GM21576 (cell line): ENCODE data around the gene GREB1.
"Not testable (repeated sequence)": the region's sequence is repeated elsewhere in the genome, so short reads cannot be mapped to it uniquely, and the experiment has no call there.

Source experiments
- ATAC-seq: cut with Tn5 transposase; IDR thresholded peaks from one replicate; pipeline ENCODE4 v1.9.1; 2021; ENCODE audit warnings: mild to moderate bottlenecking, moderate library complexity; ENCODE audit not compliant: unreplicated experiment

GREB1 gene

DNA sequence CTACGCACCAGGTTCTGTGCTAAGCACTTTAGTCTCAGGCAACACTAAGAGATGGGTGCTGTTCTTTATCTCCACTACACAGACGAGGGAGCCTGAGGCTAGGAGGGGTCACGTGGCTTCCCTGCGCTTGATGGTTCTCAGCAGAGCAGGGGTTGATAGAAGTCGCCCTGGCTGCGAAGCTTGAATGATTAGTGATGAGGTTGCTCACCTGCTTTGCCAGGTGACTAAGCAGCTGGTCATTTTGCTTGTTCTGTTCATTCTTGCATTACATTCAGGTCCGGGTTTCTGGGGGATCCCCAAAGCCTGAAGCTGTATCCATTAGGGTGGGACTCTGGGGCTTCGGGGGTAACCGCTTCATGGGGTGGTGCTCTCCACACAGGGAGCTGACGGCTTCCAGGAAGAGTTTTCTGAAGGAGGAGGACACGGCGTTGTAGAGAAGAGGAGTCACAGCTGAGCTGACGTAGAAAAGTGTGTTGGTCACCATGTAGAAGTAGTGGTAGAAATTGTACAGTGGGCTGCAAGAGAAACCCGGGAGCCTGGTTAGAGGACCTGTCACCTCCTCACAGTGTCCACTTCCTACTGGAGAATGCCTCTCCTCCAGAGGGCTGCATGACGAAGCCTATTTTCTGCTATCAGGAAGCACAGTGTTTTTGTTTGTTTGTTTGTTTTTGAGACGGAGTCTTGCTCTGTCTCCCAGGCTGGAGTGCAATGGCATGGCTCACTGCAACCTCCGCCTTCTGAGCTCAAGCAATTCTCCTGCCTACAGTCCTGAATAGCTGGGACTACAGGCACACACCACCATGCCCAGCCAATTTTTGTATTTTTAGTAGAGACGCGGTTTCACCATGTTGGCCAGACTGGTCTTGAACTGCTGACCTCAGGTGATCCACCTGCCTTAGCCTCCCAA lies 124.6 kb downstream of the GREB1 start:
- no peak for ATAC-seq

DNA sequence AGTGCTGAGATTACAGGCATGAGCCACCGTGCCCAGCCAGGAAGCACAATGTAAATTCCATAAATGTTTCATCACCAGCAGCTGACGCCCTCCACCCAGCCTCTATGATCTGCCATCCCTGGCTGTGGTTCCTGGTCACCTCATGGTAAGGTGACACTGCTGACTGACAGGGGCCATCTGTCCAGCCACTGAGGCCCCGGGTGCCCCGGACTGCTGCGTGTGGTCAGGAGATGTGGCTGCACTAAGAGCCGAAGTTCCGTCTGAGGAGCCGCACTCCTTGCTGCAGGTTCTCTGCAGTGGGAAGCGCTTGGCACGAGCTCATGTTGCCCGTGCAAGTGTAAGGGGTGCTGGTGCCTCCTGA lies 125.2 kb downstream of the GREB1 start:
- ATAC-seq: no peak

DNA sequence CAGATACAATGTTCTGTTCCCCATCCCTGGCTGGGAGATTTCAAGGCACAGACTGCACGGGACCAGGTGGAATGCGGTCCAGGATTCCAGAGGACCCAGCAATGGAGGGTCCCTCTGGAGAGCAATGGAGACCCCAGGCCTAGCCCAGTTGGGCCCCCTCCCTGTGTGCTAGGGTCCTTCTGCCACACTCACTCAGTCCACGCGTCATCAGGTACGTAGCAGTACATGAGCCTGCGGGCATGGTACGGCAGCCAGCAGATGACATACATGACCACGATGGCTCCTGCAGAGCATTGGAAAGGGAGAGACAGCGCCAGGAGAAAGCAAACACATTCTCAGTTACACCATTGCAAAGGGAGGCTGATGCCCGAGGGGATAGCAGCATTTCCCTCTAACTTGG lies 126.0 kb downstream of the GREB1 start:
- ATAC-seq: no peak

- ATAC-seq: not testable (repeated sequence)
These were observed 126.6 kb downstream of the GREB1 start for GRCh38 chr2:11660396-11660795.

- no peak for ATAC-seq
These were observed 128.1 kb downstream of the GREB1 start for GRCh38 chr2:11661891-11662435.

GRCh38 chr2:11662882-11663281 lies 129.0 kb downstream of the GREB1 start:
- no peak for ATAC-seq

GRCh38 chr2:11663427-11663826 lies 129.6 kb downstream of the GREB1 start:
- ATAC-seq: no peak

GRCh38 chr2:11665028-11665427 lies 131.2 kb downstream of the GREB1 start:
- ATAC-seq: no peak

DNA sequence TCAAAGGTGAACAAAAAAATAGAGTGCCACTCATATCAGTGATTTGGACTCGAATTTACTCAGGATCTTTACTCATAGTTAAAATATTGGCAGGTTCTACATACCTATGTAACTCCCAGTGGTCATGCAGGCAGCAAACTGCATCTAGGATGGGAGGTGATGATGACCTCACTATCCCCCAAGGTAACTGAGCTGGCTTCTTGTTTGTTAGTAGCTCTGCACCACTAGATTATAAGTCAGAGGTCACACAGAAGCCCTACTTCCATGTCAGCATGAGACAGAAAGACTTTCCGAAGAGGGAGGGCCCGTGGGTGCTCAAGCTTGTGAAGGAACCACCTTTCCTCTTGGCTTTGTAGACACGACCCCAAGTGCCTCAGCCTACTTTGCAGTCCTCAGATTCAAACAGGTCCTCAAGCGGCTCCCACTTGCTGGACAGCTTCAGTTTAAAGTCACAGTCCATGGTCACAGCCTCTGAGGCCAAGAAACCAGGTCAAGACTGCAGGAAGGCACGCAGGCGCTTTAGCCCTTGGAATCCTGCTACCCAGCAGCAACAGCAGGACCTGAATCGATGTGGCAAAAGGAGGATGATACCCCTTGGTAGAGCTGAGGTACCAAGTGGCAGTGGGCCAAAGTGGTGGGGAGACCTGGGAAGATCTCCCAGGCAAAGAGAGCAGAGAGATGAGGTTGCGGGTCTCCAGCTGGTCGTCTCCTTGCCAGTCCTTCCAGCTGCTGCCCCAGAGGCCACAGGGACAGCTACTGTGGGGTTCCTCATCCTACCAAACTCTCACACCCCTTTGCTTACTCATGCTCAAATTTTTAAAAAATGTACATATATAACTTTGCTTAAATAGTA lies 131.9 kb downstream of the GREB1 start:
- no peak for ATAC-seq

GRCh38 chr2:11667194-11667593 lies 133.3 kb downstream of the GREB1 start:
- ATAC-seq: no peak

GRCh38 chr2:11667866-11668637 lies 134.2 kb downstream of the GREB1 start:
- ATAC-seq: no peak

GRCh38 chr2:11669454-11670291 lies 135.8 kb downstream of the GREB1 start, which contains the start of gene NTSR2:
TSS of gene NTSR2 (minus strand) at chr2:11670195. CDS start at chr2:11670129, 66 bp downstream.
- ATAC-seq: no peak

DNA sequence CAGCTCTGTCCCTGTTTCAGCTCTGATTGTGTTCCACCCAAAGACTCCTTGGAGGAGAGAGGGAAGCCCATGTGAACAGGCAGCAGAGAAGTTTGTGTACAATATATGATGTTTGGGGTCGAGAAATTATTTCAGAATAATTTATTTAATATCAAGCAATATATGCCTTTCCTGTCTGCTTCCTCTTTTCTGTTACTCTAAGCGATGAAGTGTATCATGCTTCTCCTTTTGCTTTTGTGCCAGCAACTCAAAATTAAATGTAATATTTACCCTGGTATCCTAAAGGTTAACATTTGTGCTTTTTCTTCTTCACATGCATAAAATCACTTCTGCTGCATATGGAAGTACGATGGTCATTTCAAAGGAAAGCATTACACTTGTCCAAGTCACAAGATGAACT lies 138.6 kb downstream of the GREB1 start:
- no peak for ATAC-seq

GRCh38 chr2:11674983-11675382 lies 141.1 kb downstream of the GREB1 start:
- ATAC-seq: no peak

- no peak for ATAC-seq
These were observed 141.7 kb downstream of the GREB1 start for GRCh38 chr2:11675423-11676112.

DNA sequence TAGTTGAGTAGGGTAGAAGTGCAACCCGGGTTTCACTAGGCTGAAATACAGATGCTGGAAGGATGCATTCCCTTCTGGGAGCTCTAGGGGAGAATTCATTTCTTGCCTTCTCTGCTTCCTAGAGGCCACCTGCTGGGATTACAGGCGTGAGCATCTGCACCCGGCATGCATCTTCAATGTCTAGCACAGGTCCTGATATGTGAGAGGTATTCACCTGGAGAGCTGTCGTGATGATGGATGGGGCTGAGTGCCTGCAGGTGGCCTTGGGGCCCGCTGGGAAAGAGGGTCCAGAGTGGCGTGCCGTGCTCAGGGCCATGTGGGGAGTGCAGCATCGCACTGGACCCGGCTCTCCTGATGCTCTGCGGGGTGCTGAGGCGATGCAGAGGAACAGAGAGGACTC lies 142.8 kb downstream of the GREB1 start:
- ATAC-seq: no peak

GRCh38 chr2:11677136-11678055 lies 143.6 kb downstream of the GREB1 start:
- no peak for ATAC-seq

GRCh38 chr2:11678306-11678960 lies 144.6 kb downstream of the GREB1 start:
- no peak for ATAC-seq
